HepG2 (cell line): Measurements from ENCODE around the gene MIF.
"Not testable (repeated sequence)": the region's sequence is repeated elsewhere in the genome, so short reads cannot be mapped to it uniquely, and the experiment has no call there.

Experiments used
- EZH2 ChIP-seq: conservative IDR thresholded peaks from 2 replicates; pipeline ENCODE4 v1.6.1; 2012; ENCODE audit warnings: mild to moderate bottlenecking, low read depth, low read length, moderate library complexity
- FOSL1 ChIP-seq: sonication (generic); formaldehyde crosslinking; IDR thresholded peaks from 2 replicates; pipeline ENCODE4 v1.9.0; 2021; ENCODE audit warnings: missing genetic modification reagents, borderline replicate concordance
- FOXA1 ChIP-seq, 2 experiments: fragments of 450-650 bp in 1 of 2; sonication (generic) in 1 of 2; formaldehyde crosslinking in 1 of 2; IDR thresholded peaks; 2 replicates each; pipeline versions ENCODE4 v1.4.0 to v1.6.1; 2016 to 2020; ENCODE audit warnings: missing genetic modification reagents in 1 of 2
- JARID2 ChIP-seq: sonication (generic); formaldehyde crosslinking; IDR thresholded peaks from 2 replicates; pipeline ENCODE4 v1.8.1; 2023; ENCODE audit warnings: missing genetic modification reagents, inconsistent platforms; ENCODE audit not compliant: insufficient replicate concordance
- JUNB ChIP-seq: sonication (generic); formaldehyde crosslinking; IDR thresholded peaks from 2 replicates; pipeline ENCODE4 v1.8.0; 2022; ENCODE audit warnings: missing genetic modification reagents, mild to moderate bottlenecking, borderline replicate concordance
- MTA3 ChIP-seq: sonication (generic); formaldehyde crosslinking; IDR thresholded peaks from 2 replicates; pipeline ENCODE4 v1.4.0; 2020; ENCODE audit warnings: missing genetic modification reagents
- NR3C1 ChIP-seq: sonication (generic); formaldehyde crosslinking; IDR thresholded peaks from 2 replicates; pipeline ENCODE4 v1.4.0; 2020; ENCODE audit warnings: missing genetic modification reagents
- POLR2A ChIP-seq, 2 experiments: IDR thresholded peaks; 2 replicates each; pipeline ENCODE4 v1.6.1; 2011; ENCODE audit warnings: low read depth in 2 of 2, low read length in 2 of 2, mild to moderate bottlenecking in 1 of 2, moderate library complexity in 1 of 2; ENCODE audit not compliant: insufficient read depth in 1 of 2
- POLR2AphosphoS5 ChIP-seq: IDR thresholded peaks from 2 replicates; pipeline ENCODE4 v1.6.1; 2012; ENCODE audit warnings: low read depth, low read length
- ZNF224 ChIP-seq: sonication (generic); formaldehyde crosslinking; IDR thresholded peaks from 2 replicates; pipeline ENCODE4 v1.5.0; 2020; ENCODE audit warnings: mild to moderate bottlenecking, missing genetic modification reagents
- TF ChIP-seq, protein P1 (sequence below): IDR thresholded peaks from 2 replicates; pipeline ENCODE4 v1.6.1; 2012; ENCODE audit warnings: inconsistent platforms

DNA sequence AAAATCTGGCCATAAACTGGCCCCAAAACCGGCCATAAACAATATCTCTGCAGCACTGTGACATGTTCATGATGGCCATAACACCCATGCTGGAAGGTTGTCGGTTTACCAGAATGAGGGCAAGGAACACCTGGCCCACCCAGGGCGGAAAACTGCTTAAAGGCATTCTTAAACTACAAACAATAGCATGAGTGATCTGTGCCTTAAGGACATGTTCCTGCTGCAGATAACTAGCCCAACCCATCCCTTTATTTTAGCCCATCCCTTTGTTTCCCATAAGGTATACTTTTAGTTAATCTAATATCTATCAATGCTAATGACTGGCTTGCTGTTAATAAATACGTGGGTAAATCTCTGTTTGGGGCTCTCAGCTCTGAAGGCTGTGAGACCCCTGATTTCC, 6.0 kb downstream of the MIF start:
- TF ChIP-seq, protein P1, sequence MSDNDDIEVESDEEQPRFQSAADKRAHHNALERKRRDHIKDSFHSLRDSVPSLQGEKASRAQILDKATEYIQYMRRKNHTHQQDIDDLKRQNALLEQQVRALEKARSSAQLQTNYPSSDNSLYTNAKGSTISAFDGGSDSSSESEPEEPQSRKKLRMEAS, result not testable (repeated sequence)
- TF ChIP-seq POLR2AphosphoS5; POLR2A (IDR thresholded peaks at IDR 0.05; ENCODE audit: insufficient read depth in 1 of 2, low read depth in 2 of 2, low read length in 2 of 2); FOXA1 (IDR thresholded peaks at IDR 0.05); FOXA1 (CRISPR knock-in tag; IDR thresholded peaks at IDR 0.05); JUNB (CRISPR knock-in tag); ZNF224 (CRISPR knock-in tag); JARID2; NR3C1 (CRISPR knock-in tag); FOSL1 (CRISPR knock-in tag); EZH2; MTA3 (CRISPR knock-in tag): not testable (repeated sequence)
